Gastroesophageal sphincter (tissue), 4 donors: ENCODE results near the gene C4orf33. TPM values are rescaled to one million over a fixed set of nuclear protein-coding genes. Genes with fewer than 3 reads are reported as not detected.

Source experiments
- ATAC-seq: fragments of 150-250 bp; one replicate; pipeline ENCODE4 v1.9.1; 2016; ENCODE audit warnings: mild to moderate bottlenecking, moderate library complexity
- H3K27ac ChIP-seq, 4 donors: fragments of 200-600 bp; sonication (generic) in 3 of 4; 1 replicate in 3 of 4; 2 replicates in 1 of 4; pipeline ENCODE4 v1.5.1; 2016 to 2019
- H3K27me3 ChIP-seq: fragments of 200-600 bp; sonication (generic); one replicate; pipeline ENCODE4 v1.5.1; 2019
- H3K36me3 ChIP-seq, 2 donors: fragments of 200-600 bp; sonication (generic); one replicate each; pipeline ENCODE4 v1.5.1; 2019; ENCODE audit warnings: control low read depth in 1 of 2
- H3K4me1 ChIP-seq, 3 donors: fragments of 200-600 bp; sonication (generic); 1 replicate in 2 of 3; 2 replicates in 1 of 3; pipeline ENCODE4 v1.5.1; 2016 to 2019; ENCODE audit warnings: control low read depth in 2 of 3
- H3K4me3 ChIP-seq, 2 donors: fragments of 200-600 bp; sonication (generic); one replicate each; pipeline ENCODE4 v1.5.1; 2019; ENCODE audit warnings: mild to moderate bottlenecking in 1 of 2, moderate library complexity in 1 of 2
- H3K9me3 ChIP-seq, 3 donors: fragments of 200-600 bp; sonication (generic); one replicate each; pipeline ENCODE4 v1.5.1; 2017 to 2019; ENCODE audit warnings: control low read depth in 2 of 3
- EP300 ChIP-seq: sonication (generic); formaldehyde crosslinking; IDR thresholded peaks from one replicate; pipeline ENCODE4 v1.6.1; 2017; ENCODE audit warnings: antibody characterized with exemption, mild to moderate bottlenecking
- POLR2A ChIP-seq, 2 donors: fragments of 450-650 bp; IDR thresholded peaks; one replicate each; pipeline ENCODE4 v1.6.1; 2017; ENCODE audit warnings: antibody characterized with exemption in 2 of 2, mild to moderate bottlenecking in 2 of 2, moderate library complexity in 1 of 2
- POLR2AphosphoS5 ChIP-seq: sonication (generic); formaldehyde crosslinking; IDR thresholded peaks from one replicate; pipeline ENCODE4 v1.6.1; 2017; ENCODE audit warnings: antibody characterized with exemption
- WGBS, 2 donors: methylation state at CpG; one replicate each; pipeline ENCODE4 v1.1.5; 2018; ENCODE audit warnings: low coverage in 1 of 2; 5-methylcytosine and 5-hydroxymethylcytosine counted together
- total RNA-seq, 4 donors: library from RNA; depleted of rRNA; stranded (reverse); fragments of >200 nt; gene quantifications; one replicate each; pipeline ENCODE4 v1.1.0, GENCODE V29; 2016
- TF ChIP-seq, protein P1 (sequence below), 4 experiments: fragments of 200-600 bp in 2 of 4; fragments of 450-650 bp in 2 of 4; sonication (generic) in 1 of 4; IDR thresholded peaks; one replicate each; pipeline ENCODE4 v1.5.1; 2017 to 2019; ENCODE audit warnings: antibody characterized with exemption in 4 of 4, mild to moderate bottlenecking in 2 of 4, moderate library complexity in 2 of 4

The C4orf33 gene
- total RNA-seq, 4 donors from 2014 or later = 4.8 to 12.5 (median 7.6) TPM

DNA sequence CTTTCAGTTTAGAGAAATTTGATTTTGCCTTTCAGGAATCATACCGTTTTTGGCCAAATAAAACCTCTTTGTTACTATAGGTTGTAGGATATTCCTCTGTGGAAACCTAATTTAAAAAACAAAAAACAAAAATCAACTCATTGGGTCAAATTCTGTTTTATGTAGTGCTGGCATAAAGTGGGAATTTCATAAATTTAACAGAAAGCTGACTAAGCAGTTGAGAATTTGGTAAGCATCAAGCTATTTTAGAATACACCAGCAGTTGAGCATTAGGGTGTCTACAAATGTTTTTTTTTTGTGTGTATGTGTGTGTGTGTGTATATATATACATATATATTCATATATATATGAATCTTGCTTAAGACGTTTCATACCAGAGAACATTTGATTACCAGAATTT is 47.4 kb downstream of the C4orf33 start:
- H3K27me3 ChIP-seq = no peaks in the 10 kb centered on the region
- no peak overlapping the region for H3K4me3 ChIP-seq
- H3K9me3 ChIP-seq = no peaks in the 10 kb centered on the region
- no peaks in the 10 kb centered on the region for H3K36me3 ChIP-seq
- TF ChIP-seq, protein P1, sequence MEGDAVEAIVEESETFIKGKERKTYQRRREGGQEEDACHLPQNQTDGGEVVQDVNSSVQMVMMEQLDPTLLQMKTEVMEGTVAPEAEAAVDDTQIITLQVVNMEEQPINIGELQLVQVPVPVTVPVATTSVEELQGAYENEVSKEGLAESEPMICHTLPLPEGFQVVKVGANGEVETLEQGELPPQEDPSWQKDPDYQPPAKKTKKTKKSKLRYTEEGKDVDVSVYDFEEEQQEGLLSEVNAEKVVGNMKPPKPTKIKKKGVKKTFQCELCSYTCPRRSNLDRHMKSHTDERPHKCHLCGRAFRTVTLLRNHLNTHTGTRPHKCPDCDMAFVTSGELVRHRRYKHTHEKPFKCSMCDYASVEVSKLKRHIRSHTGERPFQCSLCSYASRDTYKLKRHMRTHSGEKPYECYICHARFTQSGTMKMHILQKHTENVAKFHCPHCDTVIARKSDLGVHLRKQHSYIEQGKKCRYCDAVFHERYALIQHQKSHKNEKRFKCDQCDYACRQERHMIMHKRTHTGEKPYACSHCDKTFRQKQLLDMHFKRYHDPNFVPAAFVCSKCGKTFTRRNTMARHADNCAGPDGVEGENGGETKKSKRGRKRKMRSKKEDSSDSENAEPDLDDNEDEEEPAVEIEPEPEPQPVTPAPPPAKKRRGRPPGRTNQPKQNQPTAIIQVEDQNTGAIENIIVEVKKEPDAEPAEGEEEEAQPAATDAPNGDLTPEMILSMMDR (IDR thresholded peaks at IDR 0.05) = no peak
- no peak for TF ChIP-seq POLR2A (IDR thresholded peaks at IDR 0.05)
- TF ChIP-seq EP300 = no peak
- H3K4me1 ChIP-seq = no peaks in the 10 kb centered on the region
- no peak for ATAC-seq
- 50 to 66% methylated on average over 2 of the region's 2 CpGs for WGBS, 2 donors
- no peak overlapping the region for H3K27ac ChIP-seq

DNA sequence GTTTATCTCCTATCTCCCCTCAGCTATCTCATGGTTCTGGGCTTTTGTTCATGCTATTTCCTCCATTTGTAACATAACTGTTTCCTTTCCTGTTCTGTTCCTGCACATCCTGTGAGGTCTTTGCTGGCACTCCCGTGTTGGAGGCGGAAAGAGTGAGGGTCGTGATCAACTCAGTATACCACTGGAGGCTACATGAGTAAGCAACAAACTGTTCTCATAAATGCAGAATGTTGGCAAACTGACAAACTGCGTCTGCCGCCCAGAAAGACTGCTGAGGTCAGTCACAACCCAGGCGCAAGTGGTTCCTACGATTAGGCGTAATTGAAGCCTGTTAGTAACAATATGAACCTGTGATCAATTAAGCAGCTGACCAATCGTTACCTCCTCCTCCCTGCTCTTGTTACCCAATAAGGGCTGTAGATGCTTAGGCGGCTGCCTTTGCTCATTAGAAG is 48.8 kb downstream of the C4orf33 start:
- WGBS, 2 donors = 74 to 92% methylated on average over 2 to 10 of the region's 10 CpGs
- ATAC-seq = no peak
- H3K4me3 ChIP-seq = no peak overlapping the region
- TF ChIP-seq POLR2AphosphoS5 = no peak
- TF ChIP-seq POLR2A (IDR thresholded peaks at IDR 0.05) = no peak
- no peak for TF ChIP-seq EP300
- TF ChIP-seq, protein P1 (IDR thresholded peaks at IDR 0.05) = no peak
- no peak overlapping the region for H3K27ac ChIP-seq
- H3K4me1 ChIP-seq = no peaks in the 10 kb centered on the region
- H3K27me3 ChIP-seq = no peaks in the 10 kb centered on the region
- H3K9me3 ChIP-seq = no peaks in the 10 kb centered on the region
- H3K36me3 ChIP-seq = no peaks in the 10 kb centered on the region

DNA sequence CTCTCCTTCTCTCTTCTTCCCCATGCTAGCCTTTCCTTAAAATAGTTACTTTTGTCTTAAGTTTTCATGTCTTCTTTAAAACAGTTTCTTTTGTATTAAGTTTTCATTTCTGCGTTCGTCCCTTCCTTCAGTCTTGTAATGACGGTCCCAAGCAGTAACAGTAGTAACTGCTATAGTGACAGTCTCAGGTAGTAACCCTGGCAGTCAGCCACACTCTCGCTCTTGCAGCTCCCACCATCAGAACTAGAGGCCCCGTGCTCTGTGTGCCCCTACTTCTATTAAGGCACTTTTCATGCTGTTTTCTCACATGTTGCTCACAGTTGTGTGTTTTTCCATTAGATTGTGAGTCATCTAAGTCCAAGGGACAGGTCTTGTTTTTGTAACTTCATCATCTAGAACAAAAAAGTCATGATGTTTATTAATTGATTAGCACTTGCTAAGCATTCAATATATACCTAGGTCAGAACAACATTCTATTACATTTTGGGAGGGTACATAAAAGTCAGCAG is 49.3 kb downstream of the C4orf33 start:
- WGBS, 2 donors = 75 to 83% methylated on average over 1 to 2 of the region's 5 CpGs
- Histone ChIP-seq H3K27me3 (no peaks in the 10 kb centered on the region), H3K4me1 (no peaks in the 10 kb centered on the region), H3K36me3 (no peaks in the 10 kb centered on the region), H3K4me3 (no peak overlapping the region), H3K9me3 (no peaks in the 10 kb centered on the region), H3K27ac (no peak overlapping the region)
- TF ChIP-seq POLR2A (IDR thresholded peaks at IDR 0.05) (no peak), POLR2AphosphoS5 (no peak), EP300 (no peak)
- TF ChIP-seq, protein P1 (IDR thresholded peaks at IDR 0.05) = no peak
- ATAC-seq = no peak

DNA sequence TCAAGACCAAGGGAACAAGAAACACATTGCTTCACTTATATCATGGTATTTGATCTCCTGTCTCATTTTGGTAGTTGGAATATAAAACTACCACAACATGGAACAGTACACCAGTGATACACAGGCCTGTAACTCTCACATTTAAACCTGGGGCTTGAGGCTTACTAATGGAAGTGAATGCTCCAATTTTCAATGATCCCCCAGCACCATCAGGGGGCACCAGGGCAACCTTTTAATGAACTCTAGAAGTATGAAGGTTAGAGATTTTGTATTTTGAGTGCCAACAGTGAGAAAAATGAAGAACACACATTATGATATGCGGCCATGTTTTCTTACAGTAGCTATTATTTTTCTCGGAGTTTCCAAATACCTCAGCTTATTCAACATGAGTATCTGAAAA is 50.7 kb downstream of the C4orf33 start:
- 82 to 91% methylated on average over 2 of the region's 2 CpGs for WGBS, 2 donors
- no peaks in the 10 kb centered on the region for H3K27me3 ChIP-seq
- no peak overlapping the region for H3K27ac ChIP-seq
- H3K9me3 ChIP-seq = no peaks in the 10 kb centered on the region
- no peak overlapping the region for H3K4me3 ChIP-seq
- no peaks in the 10 kb centered on the region for H3K4me1 ChIP-seq
- no peak for ATAC-seq
- TF ChIP-seq POLR2AphosphoS5 (no peak), EP300 (no peak), POLR2A (IDR thresholded peaks at IDR 0.05) (no peak)
- TF ChIP-seq, protein P1 (IDR thresholded peaks at IDR 0.05) = no peak
- no peaks in the 10 kb centered on the region for H3K36me3 ChIP-seq

DNA sequence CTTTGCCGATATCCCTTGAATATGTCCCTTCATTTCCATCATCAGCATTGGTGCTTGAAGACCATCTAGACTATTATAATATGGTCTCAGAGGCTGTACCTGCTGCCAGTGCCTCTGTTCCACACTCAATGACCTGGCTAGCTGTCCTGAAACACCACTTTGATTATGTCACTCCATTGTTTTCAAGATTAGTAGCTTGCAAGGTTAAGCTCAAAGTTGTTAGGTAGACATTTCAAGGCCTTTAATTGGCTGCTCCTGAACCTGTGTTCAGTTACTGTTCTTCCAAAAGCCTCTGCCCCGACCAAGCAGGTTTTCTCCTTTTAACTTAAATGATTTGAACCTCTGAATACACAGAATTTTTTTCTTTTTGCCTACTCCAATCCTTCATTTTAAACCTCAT is 52.9 kb downstream of the C4orf33 start:
- 83 to 86% methylated on average over 2 of the region's 2 CpGs for WGBS, 2 donors
- Histone ChIP-seq H3K36me3 (no peaks in the 10 kb centered on the region), H3K27me3 (no peaks in the 10 kb centered on the region), H3K27ac (no peak overlapping the region), H3K9me3 (no peaks in the 10 kb centered on the region), H3K4me1 (no peaks in the 10 kb centered on the region), H3K4me3 (no peak overlapping the region)
- TF ChIP-seq POLR2A (IDR thresholded peaks at IDR 0.05) (no peak), EP300 (no peak), POLR2AphosphoS5 (no peak)
- TF ChIP-seq, protein P1 (IDR thresholded peaks at IDR 0.05) = no peak
- no peak for ATAC-seq
